K562 (cell line): Measurements from ENCODE around the gene IRAK2. TPM values are rescaled to one million over a fixed set of nuclear protein-coding genes. Genes with fewer than 3 reads are reported as not detected.

Experiments used
- LCOR ChIP-seq: sonication (generic); formaldehyde crosslinking; IDR thresholded peaks from 2 replicates; pipeline ENCODE4 v1.8.0; 2022; ENCODE audit warnings: mild to moderate bottlenecking, missing genetic modification reagents
- MCM2 ChIP-seq: fragments of 450-650 bp; IDR thresholded peaks from 2 replicates; pipeline ENCODE4 v1.6.1; 2017; ENCODE audit warnings: low read depth, mild to moderate bottlenecking
- NFIC ChIP-seq: fragments of 450-650 bp; IDR thresholded peaks from 2 replicates; pipeline ENCODE4 v1.6.1; 2017; ENCODE audit warnings: mild to moderate bottlenecking, inconsistent platforms
- NR2F6 ChIP-seq: fragments of 450-650 bp; formaldehyde crosslinking; IDR thresholded peaks from 2 replicates; pipeline ENCODE4 v1.4.0; 2020; ENCODE audit warnings: mild to moderate bottlenecking
- RFX1 ChIP-seq: fragments of 450-650 bp; IDR thresholded peaks from 2 replicates; pipeline ENCODE4 v1.6.1; 2016; ENCODE audit warnings: mild to moderate bottlenecking, moderate library complexity
- SMARCE1 ChIP-seq: fragments of 450-650 bp; IDR thresholded peaks from 2 replicates; pipeline ENCODE4 v1.7.1; 2016; ENCODE audit warnings: mild to moderate bottlenecking
- STAT5A ChIP-seq: IDR thresholded peaks from 2 replicates; pipeline ENCODE4 v1.6.1; 2012; ENCODE audit warnings: low read length, inconsistent platforms, borderline replicate concordance
- TOE1 ChIP-seq, 2 experiments: fragments of 450-650 bp in 1 of 2; sonication (generic) in 1 of 2; formaldehyde crosslinking in 1 of 2; IDR thresholded peaks; 2 replicates each; pipeline versions ENCODE4 v1.7.1 to v1.8.0; 2016 to 2022; ENCODE audit warnings: borderline replicate concordance in 2 of 2, mild to moderate bottlenecking in 2 of 2, antibody characterized with exemption in 1 of 2, inconsistent platforms in 1 of 2, low read depth in 1 of 2, missing genetic modification reagents in 1 of 2, moderate library complexity in 1 of 2
- ZEB2 ChIP-seq: fragments of 450-650 bp; IDR thresholded peaks from 2 replicates; pipeline ENCODE4 v1.6.1; 2016
- ZNF174 ChIP-seq: fragments of 250-450 bp; sonication (Bioruptor Pico); IDR thresholded peaks from 2 replicates; pipeline ENCODE4 v1.4.0; 2020; ENCODE audit warnings: mild to moderate bottlenecking
- polyA plus RNA-seq, 8 experiments: library from polyadenylated mRNA; depleted of rRNA in 4 of 8; stranded (reverse) in 5 of 8; unstranded in 3 of 8; fragments of >200 nt; fragmentation: Nextera tagmentation in 2 of 8; fragmentation: Illumina TruSeq in 1 of 8; extraction: Ambion mirVana in 2 of 8; extraction: Trizol in 1 of 8; gene quantifications; 2 replicates each; pipeline versions ENCODE4 v1.2.1 to v1.2.3, GENCODE V29; 2011 to 2014; ENCODE audit warnings: inconsistent platforms in 1 of 8, missing spikeins in 1 of 8
- total RNA-seq, 7 experiments: library from RNA; depleted of rRNA in 6 of 7; stranded (reverse); fragments of >200 nt in 6 of 7; fragmentation: Illumina TruSeq in 2 of 7; extraction: Trizol in 2 of 7; gene quantifications; 2 replicates each; pipeline versions ENCODE4 v1.2.1 to v1.2.3, GENCODE V29; 2011 to 2021; ENCODE audit warnings: low replicate concordance in 1 of 7
- TF ChIP-seq, protein P1 (sequence below), 2 experiments: fragments of 450-650 bp; IDR thresholded peaks; 2 replicates each; pipeline ENCODE4 v1.6.1; 2016; ENCODE audit warnings: mild to moderate bottlenecking in 2 of 2, borderline replicate concordance in 1 of 2, low read depth in 1 of 2, moderate library complexity in 1 of 2
- TF ChIP-seq, protein P2 (sequence below), 3 experiments: fragments of 200-800 bp in 1 of 3; sonication (Bioruptor generic) in 1 of 3; sonication (generic) in 1 of 3; formaldehyde crosslinking in 1 of 3; IDR thresholded peaks; 2 replicates each; pipeline versions ENCODE4 v1.6.1 to v1.8.0; 2016 to 2022; ENCODE audit warnings: mild to moderate bottlenecking in 2 of 3, missing compliant biosample characterization in 2 of 3, missing genetic modification characterization in 2 of 3, missing genetic modification reagents in 1 of 3
- TF ChIP-seq, protein P3 (sequence below): sonication (generic); formaldehyde crosslinking; IDR thresholded peaks from 2 replicates; pipeline ENCODE4 v1.8.0; 2022; ENCODE audit warnings: mild to moderate bottlenecking, missing genetic modification reagents

Gene IRAK2
- total and polyA plus RNA-seq, 9 of the 15 experiments (the other 6 are each of a cell fraction or from before 2014, with no cell fraction given) = 0.42 to 4.4 (median 2.7) TPM

DNA sequence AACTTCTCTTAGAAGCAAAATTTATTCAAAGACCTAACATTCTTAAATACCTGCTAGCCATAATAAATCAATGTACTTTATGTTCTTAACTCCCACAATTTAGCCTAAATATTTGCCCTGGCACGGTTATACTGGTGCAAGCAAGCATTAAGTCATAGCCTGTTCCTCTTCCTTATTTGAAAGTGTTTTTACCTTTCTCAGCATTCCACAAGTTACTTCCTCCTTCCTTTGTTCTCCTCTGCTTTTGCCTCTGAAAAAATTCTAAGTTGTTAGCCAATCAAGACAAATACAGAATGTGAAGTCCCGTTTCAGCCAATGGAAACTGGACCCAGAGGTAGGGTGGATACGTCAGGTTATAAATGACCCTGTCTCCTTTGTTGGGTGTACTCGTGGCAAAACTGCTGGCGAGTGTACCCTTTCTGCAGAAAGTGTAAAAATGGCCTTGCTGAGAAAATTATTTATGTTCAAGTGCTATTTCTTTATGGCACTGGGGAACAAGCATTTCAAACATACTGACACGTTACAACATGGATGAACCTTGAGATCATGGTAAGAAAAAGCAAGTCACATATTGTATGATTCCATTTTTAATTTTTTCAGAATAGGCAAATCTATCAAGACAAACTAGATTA lies 80.5 kb downstream of the IRAK2 start (continued):
- TF ChIP-seq, protein P1, sequence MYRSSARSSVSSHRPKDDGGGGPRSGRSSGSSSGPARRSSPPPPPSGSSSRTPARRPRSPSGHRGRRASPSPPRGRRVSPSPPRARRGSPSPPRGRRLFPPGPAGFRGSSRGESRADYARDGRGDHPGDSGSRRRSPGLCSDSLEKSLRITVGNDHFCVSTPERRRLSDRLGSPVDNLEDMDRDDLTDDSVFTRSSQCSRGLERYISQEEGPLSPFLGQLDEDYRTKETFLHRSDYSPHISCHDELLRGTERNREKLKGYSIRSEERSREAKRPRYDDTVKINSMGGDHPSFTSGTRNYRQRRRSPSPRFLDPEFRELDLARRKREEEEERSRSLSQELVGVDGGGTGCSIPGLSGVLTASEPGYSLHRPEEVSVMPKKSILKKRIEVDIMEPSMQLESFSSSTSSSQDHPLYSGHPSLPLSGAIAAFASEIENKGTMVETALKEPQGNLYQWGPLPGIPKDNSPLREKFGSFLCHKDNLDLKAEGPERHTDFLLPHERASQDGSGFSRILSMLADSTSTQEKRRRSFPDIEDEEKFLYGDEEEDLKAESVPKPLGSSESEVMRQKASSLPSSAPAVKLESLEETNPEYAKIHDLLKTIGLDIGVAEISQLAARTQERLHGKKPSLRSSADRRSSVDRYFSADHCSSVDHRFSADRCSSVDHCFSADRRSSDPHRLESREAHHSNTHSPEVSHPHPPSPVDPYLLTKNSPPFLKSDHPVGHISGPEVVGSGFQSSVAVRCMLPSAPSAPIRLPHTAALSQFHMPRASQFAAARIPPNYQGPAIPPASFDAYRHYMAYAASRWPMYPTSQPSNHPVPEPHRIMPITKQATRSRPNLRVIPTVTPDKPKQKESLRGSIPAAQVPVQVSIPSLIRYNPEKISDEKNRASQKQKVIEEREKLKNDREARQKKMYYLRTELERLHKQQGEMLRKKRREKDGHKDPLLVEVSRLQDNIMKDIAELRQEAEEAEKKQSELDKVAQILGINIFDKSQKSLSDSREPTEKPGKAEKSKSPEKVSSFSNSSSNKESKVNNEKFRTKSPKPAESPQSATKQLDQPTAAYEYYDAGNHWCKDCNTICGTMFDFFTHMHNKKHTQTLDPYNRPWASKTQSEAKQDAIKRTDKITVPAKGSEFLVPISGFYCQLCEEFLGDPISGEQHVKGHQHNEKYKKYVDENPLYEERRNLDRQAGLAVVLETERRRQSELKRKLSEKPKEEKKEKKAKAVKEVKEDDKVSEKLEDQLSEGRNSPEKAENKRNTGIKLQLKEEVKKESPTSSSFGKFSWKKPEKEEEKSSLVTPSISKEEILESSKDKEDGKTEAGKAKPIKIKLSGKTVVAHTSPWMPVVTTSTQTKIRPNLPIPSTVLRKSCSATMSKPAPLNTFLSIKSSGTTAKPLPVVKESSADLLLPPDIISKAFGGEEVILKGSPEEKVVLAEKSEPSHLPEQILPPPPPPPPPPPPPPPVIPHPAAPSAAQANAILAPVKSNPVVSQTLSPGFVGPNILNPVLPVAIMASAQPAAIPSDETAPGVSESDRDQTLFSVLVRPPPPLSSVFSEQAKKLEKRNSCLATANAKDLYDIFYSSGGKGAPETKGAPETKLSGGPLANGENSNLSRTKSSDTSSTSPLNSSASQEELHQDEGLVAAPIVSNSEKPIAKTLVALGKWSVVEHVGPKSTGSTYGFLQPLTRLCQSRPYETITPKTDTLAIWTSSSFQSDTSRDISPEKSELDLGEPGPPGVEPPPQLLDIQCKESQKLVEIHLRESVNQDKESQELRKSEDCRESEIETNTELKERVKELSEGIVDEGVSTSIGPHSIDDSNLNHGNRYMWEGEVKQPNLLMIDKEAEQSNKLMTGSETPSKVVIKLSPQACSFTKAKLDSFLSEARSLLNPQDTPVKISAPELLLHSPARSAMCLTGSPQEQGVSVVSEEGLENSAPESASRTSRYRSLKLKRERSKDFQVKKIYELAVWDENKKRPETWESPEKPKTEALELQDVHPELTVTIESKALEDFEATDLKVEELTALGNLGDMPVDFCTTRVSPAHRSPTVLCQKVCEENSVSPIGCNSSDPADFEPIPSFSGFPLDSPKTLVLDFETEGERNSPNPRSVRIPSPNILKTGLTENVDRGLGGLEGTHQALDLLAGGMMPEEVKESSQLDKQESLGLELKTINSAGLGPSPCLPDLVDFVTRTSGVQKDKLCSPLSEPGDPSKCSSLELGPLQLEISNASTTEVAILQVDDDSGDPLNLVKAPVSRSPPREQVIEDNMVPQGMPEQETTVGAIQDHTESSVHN (IDR thresholded peaks at IDR 0.05; ENCODE audit: borderline replicate concordance in 1 of 2, low read depth in 1 of 2) = peak in 1 of 2 experiments; percentile 44; a peak in 1 of 4 replicates
- TF ChIP-seq, protein P2, sequence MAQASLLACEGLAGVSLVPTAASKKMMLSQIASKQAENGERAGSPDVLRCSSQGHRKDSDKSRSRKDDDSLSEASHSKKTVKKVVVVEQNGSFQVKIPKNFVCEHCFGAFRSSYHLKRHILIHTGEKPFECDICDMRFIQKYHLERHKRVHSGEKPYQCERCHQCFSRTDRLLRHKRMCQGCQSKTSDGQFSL (CRISPR knock-in tag; IDR thresholded peaks at IDR 0.05) = no peak
- TF ChIP-seq, protein P2 (tag; IDR thresholded peaks at IDR 0.05) = no peak
- no peak for TF ChIP-seq TOE1 (IDR thresholded peaks at IDR 0.05; ENCODE audit: borderline replicate concordance)
- no peak for TF ChIP-seq TOE1 (CRISPR knock-in tag; IDR thresholded peaks at IDR 0.05; ENCODE audit: borderline replicate concordance, low read depth)
- TF ChIP-seq SMARCE1 = no peak
- peak; percentile 72 for TF ChIP-seq ZEB2
- TF ChIP-seq ZNF174 (CRISPR knock-in tag) = no peak
- TF ChIP-seq STAT5A = no peak
- no peak for TF ChIP-seq MCM2
- TF ChIP-seq RFX1 = no peak
- TF ChIP-seq LCOR (CRISPR knock-in tag) = no peak
- TF ChIP-seq NR2F6 (CRISPR knock-in tag) = no peak
- no peak for TF ChIP-seq NFIC
- TF ChIP-seq, protein P3, sequence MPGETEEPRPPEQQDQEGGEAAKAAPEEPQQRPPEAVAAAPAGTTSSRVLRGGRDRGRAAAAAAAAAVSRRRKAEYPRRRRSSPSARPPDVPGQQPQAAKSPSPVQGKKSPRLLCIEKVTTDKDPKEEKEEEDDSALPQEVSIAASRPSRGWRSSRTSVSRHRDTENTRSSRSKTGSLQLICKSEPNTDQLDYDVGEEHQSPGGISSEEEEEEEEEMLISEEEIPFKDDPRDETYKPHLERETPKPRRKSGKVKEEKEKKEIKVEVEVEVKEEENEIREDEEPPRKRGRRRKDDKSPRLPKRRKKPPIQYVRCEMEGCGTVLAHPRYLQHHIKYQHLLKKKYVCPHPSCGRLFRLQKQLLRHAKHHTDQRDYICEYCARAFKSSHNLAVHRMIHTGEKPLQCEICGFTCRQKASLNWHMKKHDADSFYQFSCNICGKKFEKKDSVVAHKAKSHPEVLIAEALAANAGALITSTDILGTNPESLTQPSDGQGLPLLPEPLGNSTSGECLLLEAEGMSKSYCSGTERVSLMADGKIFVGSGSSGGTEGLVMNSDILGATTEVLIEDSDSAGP (CRISPR knock-in tag) = no peak
